ENCODE data around the gene MCL1. TPM values are rescaled to one million over a fixed set of nuclear protein-coding genes. Genes with fewer than 3 reads are reported as not detected.

Gene MCL1
- total and polyA plus RNA-seq, 2 experiments from 2014 or later, result 55.3 to 244 TPM

DNA sequence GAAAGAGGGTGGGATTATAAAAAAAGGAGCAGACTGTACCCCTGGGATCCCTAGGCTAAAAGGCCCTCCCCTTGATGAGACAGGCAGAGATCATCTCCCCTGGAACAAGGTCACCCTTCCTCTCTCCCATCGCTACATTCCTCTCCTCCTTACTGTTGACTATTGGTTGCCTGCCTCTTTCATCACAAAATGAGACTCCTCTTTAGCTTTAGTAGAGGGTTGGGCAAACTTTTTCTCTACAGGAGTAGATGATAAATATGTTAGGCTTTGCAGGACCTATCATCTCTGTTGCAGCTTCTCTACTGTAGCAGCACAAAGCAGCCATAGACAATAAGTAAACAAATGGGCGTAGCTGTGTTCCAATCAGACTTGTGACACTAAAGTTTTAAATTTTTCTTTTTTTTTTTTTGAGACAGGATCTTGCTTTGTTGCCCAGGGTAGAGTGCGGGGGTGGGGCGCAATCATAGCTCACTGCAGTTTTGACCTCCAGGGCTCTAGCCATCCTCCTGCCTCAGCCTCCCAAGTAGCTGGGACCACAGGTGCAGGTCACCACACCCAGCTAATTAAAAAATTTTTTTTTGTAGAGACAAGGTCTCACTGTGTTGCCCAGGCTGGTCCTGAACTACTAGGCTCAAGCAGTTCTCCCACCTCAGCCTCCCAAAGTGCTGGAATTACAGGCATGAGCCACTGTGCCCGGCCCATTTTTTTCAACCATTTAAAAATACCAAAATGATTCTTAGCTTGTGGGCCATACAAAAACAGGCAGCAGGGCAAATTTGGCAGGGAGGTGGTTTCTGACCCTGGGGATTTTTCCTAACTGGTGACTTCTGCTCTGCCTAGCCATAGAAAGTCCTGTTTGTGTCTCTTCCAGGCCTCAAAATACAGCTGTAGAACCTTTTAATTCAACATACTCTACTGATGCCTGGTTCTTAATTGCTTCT is 15.1 kb downstream of the MCL1 start:
- H3K79me2 ChIP-seq (replicated peaks; ENCODE audit: insufficient read depth), result peaks cover 35% of the 10 kb centered on the region
- peak overlapping the region; percentile 100 for H3K27ac ChIP-seq (ENCODE audit: low read depth)
- peaks cover 16% of the 10 kb centered on the region for H3F3A ChIP-seq (replicated peaks; ENCODE audit: low read depth)
- ATAC-seq (no peak), DNase-seq (ENCODE audit: low spot score) (no peak)
- Mint-ChIP-seq H3K4me1 (peaks cover 68% of the 10 kb centered on the region), H3K4me3 (no peak overlapping the region; the same call in 2 of the 3 replicates), H3K27ac (peak overlapping the region; percentile 98; the same call in 1 of the 2 replicates), H3K36me3 (ENCODE audit: low read depth) (peaks cover under 1% of the 10 kb centered on the region; the same call in 2 of the 3 replicates), H3K9me3 (no peaks in the 10 kb centered on the region), H3K27me3 (ENCODE audit: insufficient read depth, low read depth, poor library complexity) (peaks cover 44% of the 10 kb centered on the region)
- no peaks in the 10 kb centered on the region for H3K27me3 ChIP-seq (ENCODE audit: insufficient read depth)
- no peaks in the 10 kb centered on the region for H4K20me1 ChIP-seq (replicated peaks; ENCODE audit: insufficient read depth)
- no peaks in the 10 kb centered on the region for H3K9me2 ChIP-seq (ENCODE audit: insufficient read depth)
- H3K4me3 ChIP-seq, result no peak overlapping the region
- TF ChIP-seq STAT1 (IDR thresholded peaks at IDR 0.05; ENCODE audit: unreplicated experiment), result no peak
- no peak for TF ChIP-seq POLR2AphosphoS5 (IDR thresholded peaks at IDR 0.05; ENCODE audit: low read depth)
- TF ChIP-seq, protein P1, sequence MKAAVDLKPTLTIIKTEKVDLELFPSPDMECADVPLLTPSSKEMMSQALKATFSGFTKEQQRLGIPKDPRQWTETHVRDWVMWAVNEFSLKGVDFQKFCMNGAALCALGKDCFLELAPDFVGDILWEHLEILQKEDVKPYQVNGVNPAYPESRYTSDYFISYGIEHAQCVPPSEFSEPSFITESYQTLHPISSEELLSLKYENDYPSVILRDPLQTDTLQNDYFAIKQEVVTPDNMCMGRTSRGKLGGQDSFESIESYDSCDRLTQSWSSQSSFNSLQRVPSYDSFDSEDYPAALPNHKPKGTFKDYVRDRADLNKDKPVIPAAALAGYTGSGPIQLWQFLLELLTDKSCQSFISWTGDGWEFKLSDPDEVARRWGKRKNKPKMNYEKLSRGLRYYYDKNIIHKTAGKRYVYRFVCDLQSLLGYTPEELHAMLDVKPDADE (IDR thresholded peaks at IDR 0.05), result no peak
- no peak for TF ChIP-seq JUNB (IDR thresholded peaks at IDR 0.05; ENCODE audit: unreplicated experiment)
- no peak for TF ChIP-seq CREB1 (CRISPR knock-in tag; IDR thresholded peaks at IDR 0.05; ENCODE audit: low read depth)
- no peak for TF ChIP-seq NANOG (IDR thresholded peaks at IDR 0.05; ENCODE audit: borderline replicate concordance)
- no peak for TF ChIP-seq EZH2phosphoT487 (IDR thresholded peaks at IDR 0.05; ENCODE audit: unreplicated experiment)
- TF ChIP-seq ZNF114 (CRISPR knock-in tag; IDR thresholded peaks at IDR 0.05), result no peak
- TF ChIP-seq, protein P2, sequence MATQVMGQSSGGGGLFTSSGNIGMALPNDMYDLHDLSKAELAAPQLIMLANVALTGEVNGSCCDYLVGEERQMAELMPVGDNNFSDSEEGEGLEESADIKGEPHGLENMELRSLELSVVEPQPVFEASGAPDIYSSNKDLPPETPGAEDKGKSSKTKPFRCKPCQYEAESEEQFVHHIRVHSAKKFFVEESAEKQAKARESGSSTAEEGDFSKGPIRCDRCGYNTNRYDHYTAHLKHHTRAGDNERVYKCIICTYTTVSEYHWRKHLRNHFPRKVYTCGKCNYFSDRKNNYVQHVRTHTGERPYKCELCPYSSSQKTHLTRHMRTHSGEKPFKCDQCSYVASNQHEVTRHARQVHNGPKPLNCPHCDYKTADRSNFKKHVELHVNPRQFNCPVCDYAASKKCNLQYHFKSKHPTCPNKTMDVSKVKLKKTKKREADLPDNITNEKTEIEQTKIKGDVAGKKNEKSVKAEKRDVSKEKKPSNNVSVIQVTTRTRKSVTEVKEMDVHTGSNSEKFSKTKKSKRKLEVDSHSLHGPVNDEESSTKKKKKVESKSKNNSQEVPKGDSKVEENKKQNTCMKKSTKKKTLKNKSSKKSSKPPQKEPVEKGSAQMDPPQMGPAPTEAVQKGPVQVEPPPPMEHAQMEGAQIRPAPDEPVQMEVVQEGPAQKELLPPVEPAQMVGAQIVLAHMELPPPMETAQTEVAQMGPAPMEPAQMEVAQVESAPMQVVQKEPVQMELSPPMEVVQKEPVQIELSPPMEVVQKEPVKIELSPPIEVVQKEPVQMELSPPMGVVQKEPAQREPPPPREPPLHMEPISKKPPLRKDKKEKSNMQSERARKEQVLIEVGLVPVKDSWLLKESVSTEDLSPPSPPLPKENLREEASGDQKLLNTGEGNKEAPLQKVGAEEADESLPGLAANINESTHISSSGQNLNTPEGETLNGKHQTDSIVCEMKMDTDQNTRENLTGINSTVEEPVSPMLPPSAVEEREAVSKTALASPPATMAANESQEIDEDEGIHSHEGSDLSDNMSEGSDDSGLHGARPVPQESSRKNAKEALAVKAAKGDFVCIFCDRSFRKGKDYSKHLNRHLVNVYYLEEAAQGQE (IDR thresholded peaks at IDR 0.05; ENCODE audit: unreplicated experiment), result no peak
- TF ChIP-seq, protein P3, sequence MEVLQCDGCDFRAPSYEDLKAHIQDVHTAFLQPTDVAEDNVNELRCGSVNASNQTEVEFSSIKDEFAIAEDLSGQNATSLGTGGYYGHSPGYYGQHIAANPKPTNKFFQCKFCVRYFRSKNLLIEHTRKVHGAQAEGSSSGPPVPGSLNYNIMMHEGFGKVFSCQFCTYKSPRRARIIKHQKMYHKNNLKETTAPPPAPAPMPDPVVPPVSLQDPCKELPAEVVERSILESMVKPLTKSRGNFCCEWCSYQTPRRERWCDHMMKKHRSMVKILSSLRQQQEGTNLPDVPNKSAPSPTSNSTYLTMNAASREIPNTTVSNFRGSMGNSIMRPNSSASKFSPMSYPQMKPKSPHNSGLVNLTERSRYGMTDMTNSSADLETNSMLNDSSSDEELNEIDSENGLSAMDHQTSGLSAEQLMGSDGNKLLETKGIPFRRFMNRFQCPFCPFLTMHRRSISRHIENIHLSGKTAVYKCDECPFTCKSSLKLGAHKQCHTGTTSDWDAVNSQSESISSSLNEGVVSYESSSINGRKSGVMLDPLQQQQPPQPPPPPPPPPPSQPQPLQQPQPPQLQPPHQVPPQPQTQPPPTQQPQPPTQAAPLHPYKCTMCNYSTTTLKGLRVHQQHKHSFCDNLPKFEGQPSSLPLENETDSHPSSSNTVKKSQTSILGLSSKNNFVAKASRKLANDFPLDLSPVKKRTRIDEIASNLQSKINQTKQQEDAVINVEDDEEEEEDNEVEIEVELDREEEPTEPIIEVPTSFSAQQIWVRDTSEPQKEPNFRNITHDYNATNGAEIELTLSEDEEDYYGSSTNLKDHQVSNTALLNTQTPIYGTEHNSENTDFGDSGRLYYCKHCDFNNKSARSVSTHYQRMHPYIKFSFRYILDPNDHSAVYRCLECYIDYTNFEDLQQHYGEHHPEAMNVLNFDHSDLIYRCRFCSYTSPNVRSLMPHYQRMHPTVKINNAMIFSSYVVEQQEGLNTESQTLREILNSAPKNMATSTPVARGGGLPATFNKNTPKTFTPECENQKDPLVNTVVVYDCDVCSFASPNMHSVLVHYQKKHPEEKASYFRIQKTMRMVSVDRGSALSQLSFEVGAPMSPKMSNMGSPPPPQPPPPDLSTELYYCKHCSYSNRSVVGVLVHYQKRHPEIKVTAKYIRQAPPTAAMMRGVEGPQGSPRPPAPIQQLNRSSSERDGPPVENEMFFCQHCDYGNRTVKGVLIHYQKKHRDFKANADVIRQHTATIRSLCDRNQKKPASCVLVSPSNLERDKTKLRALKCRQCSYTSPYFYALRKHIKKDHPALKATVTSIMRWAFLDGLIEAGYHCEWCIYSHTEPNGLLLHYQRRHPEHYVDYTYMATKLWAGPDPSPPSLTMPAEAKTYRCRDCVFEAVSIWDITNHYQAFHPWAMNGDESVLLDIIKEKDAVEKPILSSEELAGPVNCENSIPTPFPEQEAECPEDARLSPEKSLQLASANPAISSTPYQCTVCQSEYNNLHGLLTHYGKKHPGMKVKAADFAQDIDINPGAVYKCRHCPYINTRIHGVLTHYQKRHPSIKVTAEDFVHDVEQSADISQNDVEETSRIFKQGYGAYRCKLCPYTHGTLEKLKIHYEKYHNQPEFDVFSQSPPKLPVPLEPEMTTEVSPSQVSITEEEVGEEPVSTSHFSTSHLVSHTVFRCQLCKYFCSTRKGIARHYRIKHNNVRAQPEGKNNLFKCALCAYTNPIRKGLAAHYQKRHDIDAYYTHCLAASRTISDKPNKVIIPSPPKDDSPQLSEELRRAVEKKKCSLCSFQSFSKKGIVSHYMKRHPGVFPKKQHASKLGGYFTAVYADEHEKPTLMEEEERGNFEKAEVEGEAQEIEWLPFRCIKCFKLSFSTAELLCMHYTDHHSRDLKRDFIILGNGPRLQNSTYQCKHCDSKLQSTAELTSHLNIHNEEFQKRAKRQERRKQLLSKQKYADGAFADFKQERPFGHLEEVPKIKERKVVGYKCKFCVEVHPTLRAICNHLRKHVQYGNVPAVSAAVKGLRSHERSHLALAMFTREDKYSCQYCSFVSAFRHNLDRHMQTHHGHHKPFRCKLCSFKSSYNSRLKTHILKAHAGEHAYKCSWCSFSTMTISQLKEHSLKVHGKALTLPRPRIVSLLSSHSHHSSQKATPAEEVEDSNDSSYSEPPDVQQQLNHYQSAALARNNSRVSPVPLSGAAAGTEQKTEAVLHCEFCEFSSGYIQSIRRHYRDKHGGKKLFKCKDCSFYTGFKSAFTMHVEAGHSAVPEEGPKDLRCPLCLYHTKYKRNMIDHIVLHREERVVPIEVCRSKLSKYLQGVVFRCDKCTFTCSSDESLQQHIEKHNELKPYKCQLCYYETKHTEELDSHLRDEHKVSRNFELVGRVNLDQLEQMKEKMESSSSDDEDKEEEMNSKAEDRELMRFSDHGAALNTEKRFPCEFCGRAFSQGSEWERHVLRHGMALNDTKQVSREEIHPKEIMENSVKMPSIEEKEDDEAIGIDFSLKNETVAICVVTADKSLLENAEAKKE (CRISPR knock-in tag; IDR thresholded peaks at IDR 0.05), result no peak
- no peak for TF ChIP-seq ZNF331 (CRISPR knock-in tag; IDR thresholded peaks at IDR 0.05; ENCODE audit: low read depth)
- TF ChIP-seq, protein P4, sequence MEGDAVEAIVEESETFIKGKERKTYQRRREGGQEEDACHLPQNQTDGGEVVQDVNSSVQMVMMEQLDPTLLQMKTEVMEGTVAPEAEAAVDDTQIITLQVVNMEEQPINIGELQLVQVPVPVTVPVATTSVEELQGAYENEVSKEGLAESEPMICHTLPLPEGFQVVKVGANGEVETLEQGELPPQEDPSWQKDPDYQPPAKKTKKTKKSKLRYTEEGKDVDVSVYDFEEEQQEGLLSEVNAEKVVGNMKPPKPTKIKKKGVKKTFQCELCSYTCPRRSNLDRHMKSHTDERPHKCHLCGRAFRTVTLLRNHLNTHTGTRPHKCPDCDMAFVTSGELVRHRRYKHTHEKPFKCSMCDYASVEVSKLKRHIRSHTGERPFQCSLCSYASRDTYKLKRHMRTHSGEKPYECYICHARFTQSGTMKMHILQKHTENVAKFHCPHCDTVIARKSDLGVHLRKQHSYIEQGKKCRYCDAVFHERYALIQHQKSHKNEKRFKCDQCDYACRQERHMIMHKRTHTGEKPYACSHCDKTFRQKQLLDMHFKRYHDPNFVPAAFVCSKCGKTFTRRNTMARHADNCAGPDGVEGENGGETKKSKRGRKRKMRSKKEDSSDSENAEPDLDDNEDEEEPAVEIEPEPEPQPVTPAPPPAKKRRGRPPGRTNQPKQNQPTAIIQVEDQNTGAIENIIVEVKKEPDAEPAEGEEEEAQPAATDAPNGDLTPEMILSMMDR (conservative IDR thresholded peaks at IDR 0.05; ENCODE audit: low read depth in 2 of 2), result no peak
- no peak for TF ChIP-seq EZH2 (IDR thresholded peaks at IDR 0.05; ENCODE audit: low read depth, unreplicated experiment)
- no peak overlapping the region for H2AFZ ChIP-seq
- peak overlapping the region; percentile 97 for H3K4me2 ChIP-seq
- H3K4me1 ChIP-seq (ENCODE audit: insufficient read depth), result peaks cover 49% of the 10 kb centered on the region
- no peaks in the 10 kb centered on the region for H3K36me3 ChIP-seq (ENCODE audit: insufficient read depth)

All from GM23338 (cell line).